Measurements from ENCODE around the gene MACO1.

The MACO1 gene

GRCh38 chr1:25527226-25527846 lies 96.6 kb downstream of the MACO1 start:
- no peak for DNase-seq

GRCh38 chr1:25527946-25528595 lies 97.4 kb downstream of the MACO1 start:
- no peak for DNase-seq

DNA sequence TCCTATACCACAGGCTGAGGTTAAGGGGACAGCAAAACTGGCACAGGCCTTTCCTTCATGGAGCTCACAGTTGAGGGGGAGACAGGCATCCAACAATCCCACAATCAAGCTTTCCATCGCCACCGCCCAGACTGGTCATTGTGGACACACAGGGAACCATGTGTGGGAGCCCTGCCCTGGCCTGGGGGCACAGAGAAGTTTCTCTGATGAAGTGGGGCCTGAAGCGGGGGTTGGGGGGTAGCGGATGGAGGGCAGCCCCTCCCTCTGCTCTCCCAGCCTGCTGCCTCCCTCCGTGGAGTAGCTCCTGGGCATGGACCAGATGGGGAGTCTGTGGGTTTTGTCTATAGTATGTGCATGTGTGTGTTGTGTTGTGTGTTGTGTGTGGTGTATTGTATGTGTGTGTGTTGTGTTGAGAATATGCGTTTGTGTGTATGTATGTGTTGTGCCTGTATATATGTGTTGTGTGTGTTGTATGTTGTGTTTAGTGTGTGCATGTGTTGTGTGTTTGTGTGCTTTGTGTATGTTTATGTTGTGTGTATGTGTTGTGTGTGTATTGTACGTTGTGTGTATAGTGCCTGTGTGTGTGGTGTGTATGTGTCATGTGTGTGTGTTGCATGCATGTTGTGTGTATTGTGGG lies 98.3 kb downstream of the MACO1 start:
- DNase-seq, result no peak

- DNase-seq, result no peak
These were observed 99.0 kb downstream of the MACO1 start for GRCh38 chr1:25529518-25530185.

GRCh38 chr1:25530186-25531081 lies 99.7 kb downstream of the MACO1 start:
- no peak for DNase-seq

- no peak for DNase-seq
These were observed 100.4 kb downstream of the MACO1 start for GRCh38 chr1:25531082-25531461.

DNA sequence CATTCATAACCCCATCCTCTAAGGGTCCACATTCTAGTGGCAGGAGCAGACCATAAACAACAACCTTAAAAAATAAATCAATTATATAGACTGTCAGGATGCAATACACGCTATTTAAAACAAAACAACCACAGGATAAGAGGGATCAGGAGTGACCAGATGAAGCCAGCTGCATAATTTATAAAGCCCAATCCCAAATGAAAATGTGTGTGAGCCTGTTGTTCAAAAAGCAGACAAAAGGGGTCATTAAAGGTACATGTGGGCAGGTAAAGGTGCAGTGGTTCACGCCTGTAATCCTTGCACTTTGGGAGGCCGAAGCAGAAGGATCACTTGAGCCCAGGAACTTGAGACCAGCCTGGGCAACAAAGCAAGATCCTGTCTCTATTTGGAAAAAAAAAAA lies 102.3 kb downstream of the MACO1 start:
- no peak for DNase-seq

DNA sequence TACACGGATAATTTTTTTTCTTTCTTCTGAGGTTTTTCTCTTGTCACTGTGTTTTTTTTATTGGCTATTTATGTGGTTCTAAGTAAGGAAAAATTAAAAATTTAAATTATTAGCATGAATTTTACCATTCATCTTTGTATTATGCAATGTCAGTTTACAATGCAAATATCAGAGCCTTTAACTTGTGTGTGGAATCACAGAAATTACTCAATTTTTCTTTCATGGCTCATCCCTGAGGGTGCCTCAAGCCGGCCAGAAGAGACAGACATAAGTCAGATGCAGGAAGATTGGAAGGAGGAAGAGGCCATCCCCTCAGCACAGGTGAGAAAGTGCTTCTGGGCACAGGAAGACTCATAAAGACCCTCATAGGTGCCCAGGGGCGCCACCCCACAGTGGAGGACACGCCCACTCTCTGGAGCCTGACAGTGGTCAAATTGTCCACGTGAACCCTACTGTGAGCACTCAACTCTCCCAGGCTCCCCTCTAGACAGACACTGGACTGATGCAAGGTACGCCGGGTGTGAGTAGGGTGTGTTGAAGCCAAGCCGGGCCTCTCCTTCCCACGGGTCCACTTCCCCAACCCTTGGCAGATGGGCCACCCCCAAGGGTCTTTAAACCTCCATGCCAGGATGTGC lies 103.2 kb downstream of the MACO1 start:
- no peak for DNase-seq

DNA sequence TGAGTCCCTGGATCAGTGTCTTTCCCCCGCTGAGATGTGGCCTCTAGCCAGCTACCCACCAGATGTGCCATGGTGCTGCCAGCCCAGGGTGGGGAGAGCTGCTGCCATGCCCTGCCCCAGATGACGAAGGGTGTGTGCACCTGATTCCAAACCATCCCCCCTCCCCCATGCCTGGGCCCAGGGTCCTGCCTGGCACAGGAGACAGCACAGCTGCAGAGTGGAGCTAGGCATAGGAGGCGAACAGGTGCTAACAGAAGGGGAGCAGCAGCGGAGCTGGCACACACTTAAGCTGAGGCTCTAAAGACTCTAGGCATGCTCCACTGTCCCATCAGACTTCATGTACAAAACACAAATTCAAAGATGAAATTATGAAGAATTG lies 103.7 kb downstream of the MACO1 start:
- no peak for DNase-seq

DNA sequence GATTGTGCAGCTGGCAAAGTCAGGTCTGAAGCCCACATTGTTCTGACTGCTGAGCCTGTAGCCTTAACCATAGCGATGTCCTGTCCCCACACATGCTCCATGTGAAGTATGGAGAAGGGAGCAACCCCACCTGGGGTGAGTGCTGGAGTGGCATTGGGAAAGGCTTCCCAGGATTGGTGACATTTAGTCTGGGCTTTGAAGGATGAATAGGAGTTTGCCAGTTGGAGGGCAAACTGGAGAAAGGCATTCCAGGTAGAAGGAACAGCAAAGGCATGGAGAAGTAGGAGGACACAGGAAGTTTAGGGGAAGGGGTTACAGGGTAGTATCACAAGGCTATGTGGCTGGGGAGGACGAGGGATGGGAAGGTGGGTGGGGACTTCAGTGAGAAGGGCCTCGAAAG lies 105.4 kb downstream of the MACO1 start:
- no peak for DNase-seq

DNA sequence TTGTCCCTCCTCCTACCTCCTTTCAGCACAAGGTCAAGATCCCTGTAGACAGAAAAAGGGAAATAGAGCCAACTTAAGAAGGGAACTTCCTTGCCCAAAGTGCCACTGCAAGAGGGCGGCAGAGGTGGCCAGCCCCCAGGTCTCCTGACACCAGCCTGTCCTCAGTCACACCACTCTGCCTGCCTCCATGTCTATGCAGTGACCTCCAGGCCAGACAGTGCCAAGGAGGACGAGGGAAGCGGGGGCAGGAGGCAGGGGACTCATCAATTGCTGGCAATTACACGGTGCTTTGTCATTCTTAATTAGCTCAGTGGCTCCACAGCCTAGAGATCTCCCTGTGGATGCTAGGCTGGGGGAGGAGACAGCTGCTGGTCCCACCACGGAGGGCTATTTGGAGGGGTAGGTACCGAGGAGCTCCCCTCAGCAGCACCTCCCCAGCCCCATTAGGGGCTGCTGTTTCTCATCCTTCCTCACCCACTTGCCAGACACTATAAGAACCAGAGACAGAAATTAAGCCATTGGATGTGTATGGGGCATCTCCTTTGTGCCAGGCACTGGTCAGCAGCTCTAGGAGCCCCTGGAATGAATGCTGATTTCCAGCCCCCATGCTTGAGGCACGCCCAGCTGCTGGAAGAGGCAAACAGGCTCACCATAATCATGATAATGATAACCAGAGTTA lies 106.6 kb downstream of the MACO1 start:
- DNase-seq, result no peak

GRCh38 chr1:25538191-25538767 lies 107.6 kb downstream of the MACO1 start:
- no peak for DNase-seq

GRCh38 chr1:25540750-25541342 lies 110.1 kb downstream of the MACO1 start:
- no peak for DNase-seq

- DNase-seq, result no peak
These were observed 110.7 kb downstream of the MACO1 start for GRCh38 chr1:25541425-25541824.

- DNase-seq, result no peak
These were observed 111.4 kb downstream of the MACO1 start for GRCh38 chr1:25541889-25542658.

DNA sequence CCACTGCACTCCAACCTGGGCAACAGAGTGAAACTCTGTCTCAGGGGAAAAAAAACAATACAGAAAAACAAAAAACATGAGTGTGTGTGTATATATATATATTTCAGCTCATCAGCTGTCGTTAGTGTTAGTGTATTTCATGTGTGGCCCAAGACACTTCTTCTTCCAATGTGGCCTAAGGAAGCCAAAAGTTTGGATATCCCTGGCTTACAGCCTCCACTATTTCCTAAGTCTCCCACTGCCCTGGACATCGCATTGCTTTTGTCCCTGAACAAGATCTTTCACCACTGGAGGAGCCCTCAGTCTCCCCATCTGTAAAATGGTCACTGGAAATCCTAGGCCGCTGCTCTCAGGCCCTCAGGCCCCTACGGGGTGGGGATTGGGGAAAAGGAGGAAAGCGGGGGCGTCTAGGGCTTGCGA lies 112.3 kb downstream of the MACO1 start:
- DNase-seq, result no peak

GRCh38 chr1:25543425-25544242 lies 112.9 kb downstream of the MACO1 start, which contains the start of gene LDLRAP1:
LDLRAP1 (plus strand) TSS chr1:25543606; CDS start chr1:25543699, 93 bp downstream.
- DNase-seq, result peak; percentile 40

GRCh38 chr1:25544243-25544764 lies 113.6 kb downstream of the MACO1 start:
- no peak for DNase-seq

DNA sequence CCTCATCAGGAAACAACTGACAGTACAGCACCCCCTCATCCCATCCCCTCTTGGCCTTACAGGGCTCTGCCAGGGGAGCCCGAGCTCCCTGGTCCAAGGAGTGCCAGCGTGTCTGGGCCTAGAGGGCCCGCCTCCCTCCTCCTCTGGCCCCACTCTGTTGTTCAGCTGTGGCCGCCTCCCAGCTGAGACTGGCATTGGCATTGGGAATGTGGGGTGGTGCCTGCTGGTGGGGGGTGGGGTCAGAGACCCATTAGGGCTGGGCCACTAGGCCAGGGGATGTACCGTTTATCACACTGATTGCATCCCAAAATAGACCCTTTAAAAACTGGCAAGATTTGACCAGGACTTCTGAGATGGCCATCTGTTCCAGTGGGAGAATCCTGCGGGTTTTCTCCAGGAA lies 114.1 kb downstream of the MACO1 start:
- DNase-seq, result no peak

Data from effector CD8-positive, alpha-beta T cell (primary cell).